Lower leg skin (tissue), 3 donors: ENCODE data around the gene PARL.

Experiments
- POLR2A ChIP-seq, 2 donors: fragments of 450-650 bp; IDR thresholded peaks; one replicate each; pipeline ENCODE4 v1.6.1; 2016 to 2017; ENCODE audit warnings: antibody characterized with exemption in 2 of 2, mild to moderate bottlenecking in 1 of 2, moderate library complexity in 1 of 2
- TF ChIP-seq, protein P1 (sequence below), 3 donors: fragments of 450-650 bp; IDR thresholded peaks; one replicate each; pipeline ENCODE4 v1.5.1; 2016; ENCODE audit warnings: antibody characterized with exemption in 3 of 3, mild to moderate bottlenecking in 3 of 3, moderate library complexity in 2 of 3

DNA sequence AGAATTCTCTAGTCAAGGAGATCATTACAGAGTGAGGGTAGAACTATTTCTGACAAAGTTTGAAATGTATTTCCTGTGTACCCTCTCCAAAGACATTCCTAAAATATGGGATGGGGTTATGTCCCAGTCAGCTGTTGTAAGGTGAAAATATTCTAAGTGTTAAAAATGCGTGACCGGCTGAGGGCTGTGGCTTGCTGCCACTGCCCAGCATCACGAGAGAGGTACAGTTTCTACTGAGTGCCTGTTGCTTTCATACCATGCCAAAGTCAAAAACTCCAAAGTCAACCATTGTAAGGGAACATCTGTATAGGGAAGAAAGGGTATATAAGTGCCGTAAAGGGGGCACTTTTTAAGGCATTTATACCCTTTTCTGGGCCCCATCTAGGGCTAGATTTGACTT, 90.2 kb downstream of the PARL start:
- TF ChIP-seq, protein P1, sequence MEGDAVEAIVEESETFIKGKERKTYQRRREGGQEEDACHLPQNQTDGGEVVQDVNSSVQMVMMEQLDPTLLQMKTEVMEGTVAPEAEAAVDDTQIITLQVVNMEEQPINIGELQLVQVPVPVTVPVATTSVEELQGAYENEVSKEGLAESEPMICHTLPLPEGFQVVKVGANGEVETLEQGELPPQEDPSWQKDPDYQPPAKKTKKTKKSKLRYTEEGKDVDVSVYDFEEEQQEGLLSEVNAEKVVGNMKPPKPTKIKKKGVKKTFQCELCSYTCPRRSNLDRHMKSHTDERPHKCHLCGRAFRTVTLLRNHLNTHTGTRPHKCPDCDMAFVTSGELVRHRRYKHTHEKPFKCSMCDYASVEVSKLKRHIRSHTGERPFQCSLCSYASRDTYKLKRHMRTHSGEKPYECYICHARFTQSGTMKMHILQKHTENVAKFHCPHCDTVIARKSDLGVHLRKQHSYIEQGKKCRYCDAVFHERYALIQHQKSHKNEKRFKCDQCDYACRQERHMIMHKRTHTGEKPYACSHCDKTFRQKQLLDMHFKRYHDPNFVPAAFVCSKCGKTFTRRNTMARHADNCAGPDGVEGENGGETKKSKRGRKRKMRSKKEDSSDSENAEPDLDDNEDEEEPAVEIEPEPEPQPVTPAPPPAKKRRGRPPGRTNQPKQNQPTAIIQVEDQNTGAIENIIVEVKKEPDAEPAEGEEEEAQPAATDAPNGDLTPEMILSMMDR (IDR thresholded peaks at IDR 0.05) = no peak
- no peak for TF ChIP-seq POLR2A (IDR thresholded peaks at IDR 0.05)
